Measurements from ENCODE around the gene PDE11A. TPM values are rescaled to one million over a fixed set of nuclear protein-coding genes. Genes with fewer than 3 reads are reported as not detected.
"Not testable (repeated sequence)": the region's sequence is repeated elsewhere in the genome, so short reads cannot be mapped to it uniquely, and the experiment has no call there.

PDE11A gene
- total and polyA plus RNA-seq, 2 experiments from 2014 or later = 1.7 to 3.6 TPM

- DNase-seq (ENCODE audit: low read depth in 1 of 2, low spot score in 1 of 2) = peak in 1 of 2 donors; percentile 24
Measured at GRCh38 chr2:178084273-178084672, 11.7 kb upstream of the PDE11A start.

GRCh38 chr2:178082408-178083045 is 9.9 kb upstream of the PDE11A start:
- TF ChIP-seq, protein P1, sequence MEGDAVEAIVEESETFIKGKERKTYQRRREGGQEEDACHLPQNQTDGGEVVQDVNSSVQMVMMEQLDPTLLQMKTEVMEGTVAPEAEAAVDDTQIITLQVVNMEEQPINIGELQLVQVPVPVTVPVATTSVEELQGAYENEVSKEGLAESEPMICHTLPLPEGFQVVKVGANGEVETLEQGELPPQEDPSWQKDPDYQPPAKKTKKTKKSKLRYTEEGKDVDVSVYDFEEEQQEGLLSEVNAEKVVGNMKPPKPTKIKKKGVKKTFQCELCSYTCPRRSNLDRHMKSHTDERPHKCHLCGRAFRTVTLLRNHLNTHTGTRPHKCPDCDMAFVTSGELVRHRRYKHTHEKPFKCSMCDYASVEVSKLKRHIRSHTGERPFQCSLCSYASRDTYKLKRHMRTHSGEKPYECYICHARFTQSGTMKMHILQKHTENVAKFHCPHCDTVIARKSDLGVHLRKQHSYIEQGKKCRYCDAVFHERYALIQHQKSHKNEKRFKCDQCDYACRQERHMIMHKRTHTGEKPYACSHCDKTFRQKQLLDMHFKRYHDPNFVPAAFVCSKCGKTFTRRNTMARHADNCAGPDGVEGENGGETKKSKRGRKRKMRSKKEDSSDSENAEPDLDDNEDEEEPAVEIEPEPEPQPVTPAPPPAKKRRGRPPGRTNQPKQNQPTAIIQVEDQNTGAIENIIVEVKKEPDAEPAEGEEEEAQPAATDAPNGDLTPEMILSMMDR (IDR thresholded peaks at IDR 0.05; ENCODE audit: low read depth, low read length) = no peak
- Histone ChIP-seq H3K36me3 (no peaks in the 10 kb centered on the region), H3K27me3 (no peaks in the 10 kb centered on the region), H3K4me1 (ENCODE audit: low read depth) (no peaks in the 10 kb centered on the region), H3K4me3 (no peak overlapping the region), H3K27ac (no peak overlapping the region), H3K9me3 (ENCODE audit: low read depth) (no peaks in the 10 kb centered on the region)
- DNase-seq (ENCODE audit: low read depth in 1 of 2, low spot score in 1 of 2) = no peak

More at GRCh38 chr2:178084273-178084672, 11.7 kb upstream of the PDE11A start:
- Histone ChIP-seq H3K36me3 (no peaks in the 10 kb centered on the region), H3K9me3 (ENCODE audit: low read depth) (no peaks in the 10 kb centered on the region), H3K27ac (no peak overlapping the region), H3K27me3 (no peaks in the 10 kb centered on the region), H3K4me1 (ENCODE audit: low read depth) (peaks cover 7% of the 10 kb centered on the region), H3K4me3 (no peak overlapping the region)
- TF ChIP-seq, protein P1 (IDR thresholded peaks at IDR 0.05; ENCODE audit: low read depth, low read length) = no peak

- H3K9me3 ChIP-seq (ENCODE audit: low read depth); DNase-seq (ENCODE audit: low read depth in 1 of 2, low spot score in 1 of 2); H3K36me3 ChIP-seq; H3K4me3 ChIP-seq; H3K4me1 ChIP-seq (ENCODE audit: low read depth); H3K27me3 ChIP-seq; H3K27ac ChIP-seq: not testable (repeated sequence)
Measured at GRCh38 chr2:178079279-178079678, 6.7 kb upstream of the PDE11A start.

DNA sequence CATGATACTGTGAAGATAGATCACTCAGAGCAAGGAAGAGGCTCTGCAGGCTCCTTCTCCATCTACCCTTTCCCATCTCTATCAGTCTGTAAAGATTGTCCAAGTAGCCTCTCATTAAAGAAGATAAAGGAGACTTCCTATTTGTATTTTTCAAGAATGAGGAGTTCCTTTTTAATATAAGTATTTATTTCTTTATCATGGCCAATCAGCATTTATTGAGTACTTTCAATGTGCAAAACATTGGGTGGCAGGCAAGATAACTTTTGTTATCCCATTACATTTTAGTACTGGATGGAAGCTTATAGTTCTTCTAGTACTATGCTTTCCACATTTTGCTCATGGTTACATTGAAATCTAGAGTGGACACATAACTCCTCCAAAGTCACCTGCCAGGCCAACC is 3.6 kb upstream of the PDE11A start:
- no peak for DNase-seq (ENCODE audit: low read depth in 1 of 2, low spot score in 1 of 2)
- H3K4me3 ChIP-seq = no peak overlapping the region
- no peaks in the 10 kb centered on the region for H3K9me3 ChIP-seq (ENCODE audit: low read depth)
- H3K27ac ChIP-seq = no peak overlapping the region
- no peaks in the 10 kb centered on the region for H3K36me3 ChIP-seq
- no peaks in the 10 kb centered on the region for H3K4me1 ChIP-seq (ENCODE audit: low read depth)
- no peaks in the 10 kb centered on the region for H3K27me3 ChIP-seq
- TF ChIP-seq, protein P1 (IDR thresholded peaks at IDR 0.05; ENCODE audit: low read depth, low read length) = no peak

DNA sequence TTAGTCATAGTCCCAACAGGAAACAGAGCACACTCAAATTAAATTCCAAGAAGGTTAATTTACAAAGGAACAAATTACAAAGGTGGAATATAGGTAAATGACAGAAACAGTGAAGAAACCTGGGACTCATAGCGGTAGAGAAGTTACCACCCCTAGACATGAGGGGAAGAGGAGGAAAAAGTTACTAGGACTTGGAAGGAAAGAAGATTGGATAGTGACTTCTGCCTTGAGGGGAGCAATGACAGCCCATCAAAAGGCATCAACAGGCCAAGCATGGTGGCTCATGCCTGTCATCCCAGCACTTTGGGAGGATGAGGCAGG is 2.4 kb upstream of the PDE11A start:
- Histone ChIP-seq H3K9me3 (ENCODE audit: low read depth) (no peaks in the 10 kb centered on the region), H3K4me1 (ENCODE audit: low read depth) (no peaks in the 10 kb centered on the region), H3K27me3 (no peaks in the 10 kb centered on the region), H3K36me3 (no peaks in the 10 kb centered on the region), H3K27ac (no peak overlapping the region), H3K4me3 (no peak overlapping the region)
- TF ChIP-seq, protein P1 (IDR thresholded peaks at IDR 0.05; ENCODE audit: low read depth, low read length) = no peak
- no peak for DNase-seq (ENCODE audit: low read depth in 1 of 2, low spot score in 1 of 2)

DNA sequence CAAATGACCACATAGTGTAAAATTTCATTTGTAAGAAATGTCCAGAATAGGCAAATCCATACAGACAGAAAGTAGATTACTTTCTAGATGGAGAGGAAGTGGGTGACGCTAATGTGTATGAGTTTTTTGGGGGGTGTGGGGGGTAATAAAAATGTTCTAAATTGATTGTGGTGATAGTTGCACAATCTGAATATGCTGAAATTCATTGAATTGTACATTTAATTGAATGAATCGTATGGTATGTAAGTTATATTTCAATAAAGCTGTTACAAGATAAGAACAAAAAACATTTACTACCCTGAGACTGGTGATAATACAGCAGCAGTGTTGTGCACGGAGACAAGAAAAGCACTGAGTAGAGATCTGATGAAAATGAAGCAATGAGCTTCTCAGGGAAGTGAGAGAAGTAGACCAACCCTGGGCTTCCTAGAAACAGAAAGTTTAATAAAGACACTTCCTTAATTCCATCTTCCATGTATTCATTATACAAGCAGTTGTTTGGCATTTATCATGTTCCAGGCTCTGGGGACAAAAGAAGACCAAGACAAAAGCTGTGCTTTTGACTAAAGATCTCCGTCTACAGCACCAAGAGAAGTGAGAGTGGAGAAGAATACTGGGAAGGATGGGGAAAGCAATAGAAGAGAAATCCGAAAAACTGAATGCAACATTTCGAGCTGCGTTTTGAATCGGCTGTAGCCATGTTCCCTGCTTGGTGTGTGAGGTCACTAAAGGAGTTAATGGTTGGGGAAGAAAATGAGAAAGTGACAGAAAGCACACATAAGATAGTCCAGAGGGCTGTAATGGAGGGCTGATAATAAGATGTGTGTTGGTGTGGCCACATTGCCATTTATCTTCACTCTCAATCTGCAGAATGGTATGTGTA is 1.8 kb upstream of the PDE11A start:
- Histone ChIP-seq H3K4me3 (no peak overlapping the region), H3K36me3 (no peaks in the 10 kb centered on the region), H3K27me3 (no peaks in the 10 kb centered on the region), H3K9me3 (ENCODE audit: low read depth) (no peaks in the 10 kb centered on the region), H3K4me1 (ENCODE audit: low read depth) (no peaks in the 10 kb centered on the region), H3K27ac (no peak overlapping the region)
- TF ChIP-seq, protein P1 (IDR thresholded peaks at IDR 0.05; ENCODE audit: low read depth, low read length) = no peak
- DNase-seq (ENCODE audit: low read depth in 1 of 2, low spot score in 1 of 2) = peak in 1 of 2 donors; percentile 3
